ENCODE data around the gene UTS2R. TPM values are rescaled to one million over a fixed set of nuclear protein-coding genes. Genes with fewer than 3 reads are reported as not detected.

UTS2R gene
- total RNA-seq, 6 donors from 2014 or later: 0.39 TPM; not detected in 5

DNA sequence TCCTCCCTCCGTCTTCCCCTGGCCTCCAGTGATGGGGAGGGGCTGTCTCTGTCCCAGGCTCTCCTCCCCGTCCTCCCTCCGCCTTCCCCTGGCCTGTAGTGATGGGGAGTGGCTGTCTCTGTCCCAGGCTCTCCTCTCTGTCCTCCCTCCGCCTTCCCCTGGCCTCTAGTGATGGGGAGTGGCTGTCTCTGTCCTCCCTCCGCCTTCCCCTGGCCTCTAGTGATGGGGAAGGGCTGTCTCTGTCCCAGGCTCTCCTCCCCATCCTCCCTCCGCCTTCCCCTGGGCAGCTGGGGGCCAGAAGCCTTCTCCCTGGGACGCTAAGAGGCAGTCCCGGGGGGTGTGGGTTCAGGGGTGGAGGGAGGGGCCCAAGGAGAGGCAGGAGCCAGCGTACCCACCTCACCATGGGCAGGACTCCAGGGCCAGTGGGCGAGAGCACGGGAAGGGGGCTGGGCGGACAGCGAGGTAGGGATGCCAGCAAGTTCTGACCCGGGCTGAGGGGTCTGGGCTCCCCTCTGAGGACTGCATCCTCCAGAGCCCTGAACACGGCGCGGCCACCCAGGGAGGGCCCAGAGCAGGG is 14.8 kb downstream of the UTS2R start:
- ATAC-seq (ENCODE audit: low FRiP score in 2 of 2) (peak in 1 of 2 donors; percentile 62), DNase-seq (no peak)
- Histone ChIP-seq H3K4me3 (no peak overlapping the region), H3K4me1 (peaks cover 7 to 14% (median 9%) of the 10 kb centered on the region in 4 donors), H3K27me3 (peaks cover 0 to 15% (median 7%) of the 10 kb centered on the region in 4 donors), H3K36me3 (peaks cover 0 to 1% (median under 1%) of the 10 kb centered on the region in 4 donors), H3K9me3 (no peaks in the 10 kb centered on the region), H3K27ac (no peak overlapping the region)
- TF ChIP-seq, protein P1, sequence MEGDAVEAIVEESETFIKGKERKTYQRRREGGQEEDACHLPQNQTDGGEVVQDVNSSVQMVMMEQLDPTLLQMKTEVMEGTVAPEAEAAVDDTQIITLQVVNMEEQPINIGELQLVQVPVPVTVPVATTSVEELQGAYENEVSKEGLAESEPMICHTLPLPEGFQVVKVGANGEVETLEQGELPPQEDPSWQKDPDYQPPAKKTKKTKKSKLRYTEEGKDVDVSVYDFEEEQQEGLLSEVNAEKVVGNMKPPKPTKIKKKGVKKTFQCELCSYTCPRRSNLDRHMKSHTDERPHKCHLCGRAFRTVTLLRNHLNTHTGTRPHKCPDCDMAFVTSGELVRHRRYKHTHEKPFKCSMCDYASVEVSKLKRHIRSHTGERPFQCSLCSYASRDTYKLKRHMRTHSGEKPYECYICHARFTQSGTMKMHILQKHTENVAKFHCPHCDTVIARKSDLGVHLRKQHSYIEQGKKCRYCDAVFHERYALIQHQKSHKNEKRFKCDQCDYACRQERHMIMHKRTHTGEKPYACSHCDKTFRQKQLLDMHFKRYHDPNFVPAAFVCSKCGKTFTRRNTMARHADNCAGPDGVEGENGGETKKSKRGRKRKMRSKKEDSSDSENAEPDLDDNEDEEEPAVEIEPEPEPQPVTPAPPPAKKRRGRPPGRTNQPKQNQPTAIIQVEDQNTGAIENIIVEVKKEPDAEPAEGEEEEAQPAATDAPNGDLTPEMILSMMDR (IDR thresholded peaks at IDR 0.05): no peak
- TF ChIP-seq POLR2AphosphoS5 (IDR thresholded peaks at IDR 0.05) (no peak), POLR2A (IDR thresholded peaks at IDR 0.05) (no peak), EP300 (IDR thresholded peaks at IDR 0.05) (no peak)
- WGBS, 2 donors: 44 to 47% methylated on average over 5 to 17 of the region's 17 CpGs

- peaks cover 0 to 15% (median 7%) of the 10 kb centered on the region in 4 donors for H3K27me3 ChIP-seq
- H3K36me3 ChIP-seq: peaks cover 1 to 9% (median 5%) of the 10 kb centered on the region in 4 donors
- DNase-seq: peak in 1 of 2 donors; percentile 71
- H3K4me3 ChIP-seq: no peak overlapping the region
- H3K27ac ChIP-seq: no peak overlapping the region
- H3K4me1 ChIP-seq: peaks cover 7 to 14% (median 9%) of the 10 kb centered on the region in 4 donors
- ATAC-seq (ENCODE audit: low FRiP score in 2 of 2): peak in 1 of 2 donors; percentile 2
- WGBS, 2 donors: 45 to 57% methylated on average over 22 to 27 of the region's 38 CpGs
- H3K9me3 ChIP-seq: no peaks in the 10 kb centered on the region
- TF ChIP-seq POLR2A (IDR thresholded peaks at IDR 0.05) (no peak), POLR2AphosphoS5 (IDR thresholded peaks at IDR 0.05) (no peak), EP300 (IDR thresholded peaks at IDR 0.05) (no peak)
- TF ChIP-seq, protein P1 (IDR thresholded peaks at IDR 0.05): no peak
These were observed 15.5 kb downstream of the UTS2R start for GRCh38 chr17:82386881-82387704.

GRCh38 chr17:82387705-82388106 is 16.1 kb downstream of the UTS2R start:
- WGBS, 2 donors: 63 to 64% methylated on average over 3 of the region's 3 CpGs
- H3K4me1 ChIP-seq: peaks cover 7 to 14% (median 9%) of the 10 kb centered on the region in 4 donors
- DNase-seq (no peak), ATAC-seq (ENCODE audit: low FRiP score in 2 of 2) (no peak)
- H3K9me3 ChIP-seq: no peaks in the 10 kb centered on the region
- H3K36me3 ChIP-seq: peaks cover 2 to 15% (median 10%) of the 10 kb centered on the region in 4 donors
- no peak overlapping the region for H3K4me3 ChIP-seq
- H3K27ac ChIP-seq: no peak overlapping the region
- peaks cover 0 to 15% (median 7%) of the 10 kb centered on the region in 4 donors for H3K27me3 ChIP-seq
- TF ChIP-seq, protein P1 (IDR thresholded peaks at IDR 0.05): no peak
- no peak for TF ChIP-seq EP300 (IDR thresholded peaks at IDR 0.05)
- no peak for TF ChIP-seq POLR2A (IDR thresholded peaks at IDR 0.05)
- TF ChIP-seq POLR2AphosphoS5 (IDR thresholded peaks at IDR 0.05): no peak

DNA sequence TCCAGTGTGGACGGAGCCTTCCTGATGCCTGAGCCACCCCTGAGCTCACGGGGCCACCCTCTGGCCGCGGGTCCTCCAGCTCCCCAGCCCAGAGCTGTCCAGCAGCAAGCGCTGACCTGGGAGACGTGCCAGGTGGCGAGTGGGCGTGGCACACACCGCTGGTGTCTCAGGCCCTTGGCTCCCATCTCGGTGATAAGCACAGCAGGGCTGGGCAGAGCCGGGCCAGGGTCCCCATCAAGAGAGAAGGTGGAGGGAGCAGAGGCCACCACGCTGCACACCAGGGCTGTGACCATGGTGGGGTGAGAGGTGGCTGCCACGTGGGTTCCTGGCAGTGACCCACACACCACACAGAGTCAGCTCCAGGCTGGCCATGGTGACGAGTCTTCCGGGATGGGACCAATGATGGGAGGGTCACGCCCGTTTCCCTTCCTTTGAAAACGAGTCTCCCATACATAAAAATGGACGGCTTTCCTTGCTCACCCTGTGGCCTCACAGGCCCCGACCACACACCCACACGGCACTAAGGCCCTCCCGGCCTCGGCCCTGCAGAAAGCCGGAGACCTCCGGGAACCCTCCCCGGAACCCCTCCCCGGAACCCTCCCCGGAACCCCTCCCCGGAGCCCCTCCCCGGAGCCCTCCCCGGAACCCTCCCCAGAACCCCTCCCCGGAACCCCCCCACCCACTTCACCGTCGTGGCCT is 16.8 kb downstream of the UTS2R start:
- peaks cover 7 to 14% (median 9%) of the 10 kb centered on the region in 4 donors for H3K4me1 ChIP-seq
- H3K9me3 ChIP-seq: no peaks in the 10 kb centered on the region
- peaks cover 0 to 15% (median 7%) of the 10 kb centered on the region in 4 donors for H3K27me3 ChIP-seq
- H3K27ac ChIP-seq: no peak overlapping the region
- 62 to 82% methylated on average over 18 to 24 of the region's 34 CpGs for WGBS, 2 donors
- no peak for TF ChIP-seq EP300 (IDR thresholded peaks at IDR 0.05)
- TF ChIP-seq, protein P1 (IDR thresholded peaks at IDR 0.05): peak in 1 of 6 experiments; percentile 22
- ATAC-seq (ENCODE audit: low FRiP score in 2 of 2): no peak
- H3K36me3 ChIP-seq: peaks cover 2 to 21% (median 14%) of the 10 kb centered on the region in 4 donors
- H3K4me3 ChIP-seq: no peak overlapping the region
- DNase-seq: peak; percentile 52 to 89

Data from upper lobe of left lung (tissue), 6 donors.